Nephron progenitor cell (in vitro differentiated cells): ENCODE measurements around the gene RALGAPB.

Source experiments
- DNase-seq: peaks from one replicate; pipeline ENCODE4 v3.0.0; 2021
- H3K27ac Mint-ChIP-seq: 2 replicates; pipeline ENCODE4 v1.8.0; 2021; ENCODE audit warnings: mild to moderate bottlenecking, moderate library complexity, mixed read lengths
- H3K27me3 Mint-ChIP-seq: 2 replicates; pipeline ENCODE4 v1.8.0; 2021; ENCODE audit warnings: mild to moderate bottlenecking, low read depth, mixed read lengths; ENCODE audit not compliant: poor library complexity
- H3K36me3 Mint-ChIP-seq: 2 replicates; pipeline ENCODE4 v1.8.0; 2021; ENCODE audit warnings: low read depth, mixed read lengths
- H3K4me1 Mint-ChIP-seq: 2 replicates; pipeline ENCODE4 v1.8.0; 2021; ENCODE audit warnings: mixed read lengths
- H3K4me3 Mint-ChIP-seq: 2 replicates; pipeline ENCODE4 v1.8.0; 2021; ENCODE audit warnings: mild to moderate bottlenecking, moderate library complexity, mixed read lengths
- H3K9me3 Mint-ChIP-seq: 2 replicates; pipeline ENCODE4 v1.8.0; 2021; ENCODE audit warnings: mild to moderate bottlenecking, moderate library complexity, mixed read lengths
- TF ChIP-seq, protein P1 (sequence below): fragments of 200-600 bp; sonication (generic); IDR thresholded peaks from 2 replicates; pipeline ENCODE4 v1.5.0; 2021; ENCODE audit warnings: antibody characterized with exemption

The RALGAPB gene

GRCh38 chr20:38617830-38618196 lies 145.2 kb downstream of the RALGAPB start:
- Mint-ChIP-seq H3K36me3 (no peaks in the 10 kb centered on the region), H3K9me3 (no peaks in the 10 kb centered on the region), H3K4me1 (no peaks in the 10 kb centered on the region), H3K27me3 (peaks cover 50% of the 10 kb centered on the region), H3K4me3 (no peak overlapping the region), H3K27ac (no peak overlapping the region)
- DNase-seq = no peak
- TF ChIP-seq, protein P1, sequence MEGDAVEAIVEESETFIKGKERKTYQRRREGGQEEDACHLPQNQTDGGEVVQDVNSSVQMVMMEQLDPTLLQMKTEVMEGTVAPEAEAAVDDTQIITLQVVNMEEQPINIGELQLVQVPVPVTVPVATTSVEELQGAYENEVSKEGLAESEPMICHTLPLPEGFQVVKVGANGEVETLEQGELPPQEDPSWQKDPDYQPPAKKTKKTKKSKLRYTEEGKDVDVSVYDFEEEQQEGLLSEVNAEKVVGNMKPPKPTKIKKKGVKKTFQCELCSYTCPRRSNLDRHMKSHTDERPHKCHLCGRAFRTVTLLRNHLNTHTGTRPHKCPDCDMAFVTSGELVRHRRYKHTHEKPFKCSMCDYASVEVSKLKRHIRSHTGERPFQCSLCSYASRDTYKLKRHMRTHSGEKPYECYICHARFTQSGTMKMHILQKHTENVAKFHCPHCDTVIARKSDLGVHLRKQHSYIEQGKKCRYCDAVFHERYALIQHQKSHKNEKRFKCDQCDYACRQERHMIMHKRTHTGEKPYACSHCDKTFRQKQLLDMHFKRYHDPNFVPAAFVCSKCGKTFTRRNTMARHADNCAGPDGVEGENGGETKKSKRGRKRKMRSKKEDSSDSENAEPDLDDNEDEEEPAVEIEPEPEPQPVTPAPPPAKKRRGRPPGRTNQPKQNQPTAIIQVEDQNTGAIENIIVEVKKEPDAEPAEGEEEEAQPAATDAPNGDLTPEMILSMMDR = no peak

- Mint-ChIP-seq H3K27me3 (peaks cover 57% of the 10 kb centered on the region), H3K4me3 (no peak overlapping the region), H3K36me3 (no peaks in the 10 kb centered on the region), H3K9me3 (no peaks in the 10 kb centered on the region), H3K4me1 (no peaks in the 10 kb centered on the region), H3K27ac (no peak overlapping the region)
- no peak for DNase-seq
- TF ChIP-seq, protein P1 = no peak
These were observed 147.8 kb downstream of the RALGAPB start for GRCh38 chr20:38620441-38620840.

DNA sequence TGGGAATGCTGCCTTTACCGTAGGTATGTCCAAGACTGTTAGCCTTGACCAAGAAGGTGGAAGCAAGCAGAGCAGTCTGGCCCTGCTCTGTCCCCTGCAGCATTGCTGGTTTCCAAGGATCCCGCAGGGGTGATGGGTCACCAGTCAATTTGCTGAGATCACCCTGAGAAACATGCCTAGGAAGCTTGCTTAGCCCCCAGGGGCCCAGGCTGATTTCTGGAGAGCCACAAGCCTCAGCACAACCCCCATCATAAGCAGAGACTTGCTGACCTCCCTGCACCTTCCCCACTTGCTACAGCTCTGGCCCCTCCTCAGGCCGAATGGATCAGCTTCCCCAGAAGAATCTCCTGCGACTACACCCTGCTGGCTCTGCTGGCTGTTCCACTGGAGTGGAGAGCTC lies 150.4 kb downstream of the RALGAPB start:
- H3K36me3 Mint-ChIP-seq = no peaks in the 10 kb centered on the region
- peaks cover 38% of the 10 kb centered on the region for H3K27me3 Mint-ChIP-seq
- no peak overlapping the region for H3K27ac Mint-ChIP-seq
- H3K9me3 Mint-ChIP-seq = no peaks in the 10 kb centered on the region
- no peak for DNase-seq
- no peak overlapping the region for H3K4me3 Mint-ChIP-seq
- TF ChIP-seq, protein P1 = no peak
- H3K4me1 Mint-ChIP-seq = no peaks in the 10 kb centered on the region

GRCh38 chr20:38624084-38624483 lies 151.4 kb downstream of the RALGAPB start:
- no peak for DNase-seq
- H3K9me3 Mint-ChIP-seq = no peaks in the 10 kb centered on the region
- H3K27ac Mint-ChIP-seq = no peak overlapping the region
- H3K4me1 Mint-ChIP-seq = no peaks in the 10 kb centered on the region
- TF ChIP-seq, protein P1 = no peak
- H3K27me3 Mint-ChIP-seq = peaks cover 33% of the 10 kb centered on the region
- H3K36me3 Mint-ChIP-seq = no peaks in the 10 kb centered on the region
- H3K4me3 Mint-ChIP-seq = no peak overlapping the region

DNA sequence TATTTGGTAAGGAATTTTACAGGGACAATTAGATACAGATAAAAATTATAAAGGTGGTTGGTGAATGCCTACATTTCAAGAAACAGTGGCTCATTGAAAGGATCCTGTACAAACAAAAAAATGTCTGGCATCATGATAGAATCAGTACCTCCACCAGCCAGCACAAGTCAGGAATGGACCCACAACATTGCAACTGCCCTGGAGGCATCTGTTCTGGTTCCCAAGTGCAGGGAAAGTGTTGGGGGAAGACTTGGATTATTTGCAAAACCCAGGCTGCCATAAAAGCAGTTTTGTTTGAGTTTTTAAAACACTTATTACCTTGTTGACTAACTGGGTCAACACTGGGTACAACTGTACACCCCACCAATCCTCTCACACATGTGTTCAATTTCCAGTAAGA lies 153.3 kb downstream of the RALGAPB start:
- DNase-seq = no peak
- Mint-ChIP-seq H3K9me3 (no peaks in the 10 kb centered on the region), H3K27me3 (peaks cover 33% of the 10 kb centered on the region), H3K4me3 (no peak overlapping the region), H3K36me3 (no peaks in the 10 kb centered on the region), H3K4me1 (no peaks in the 10 kb centered on the region), H3K27ac (no peak overlapping the region)
- TF ChIP-seq, protein P1 = no peak

- H3K4me3 Mint-ChIP-seq = no peak overlapping the region
- DNase-seq = no peak
- TF ChIP-seq, protein P1 = no peak
- H3K4me1 Mint-ChIP-seq = peaks cover 7% of the 10 kb centered on the region
- peaks cover 29% of the 10 kb centered on the region for H3K27me3 Mint-ChIP-seq
- no peaks in the 10 kb centered on the region for H3K36me3 Mint-ChIP-seq
- no peaks in the 10 kb centered on the region for H3K9me3 Mint-ChIP-seq
- H3K27ac Mint-ChIP-seq = no peak overlapping the region
These were observed 154.4 kb downstream of the RALGAPB start for GRCh38 chr20:38626921-38627659.
